Loucy (cell line): ENCODE results near the gene ANKRD16.

Experiments used
- H2AFZ ChIP-seq: fragments of 200-600 bp; sonication (generic); 2 replicates; pipeline ENCODE4 v1.6.0; 2016; ENCODE audit warnings: antibody characterized with exemption, mild to moderate bottlenecking, low read length, moderate library complexity
- H3F3A ChIP-seq: fragments of 200-600 bp; 2 replicates; pipeline ENCODE4 v1.6.0; 2016; ENCODE audit warnings: antibody characterized with exemption, low read depth, mild to moderate bottlenecking
- H3K27me3 ChIP-seq: fragments of 200-600 bp; sonication (generic); 2 replicates; pipeline ENCODE4 v1.6.1; 2014; ENCODE audit warnings: low read length, mild to moderate bottlenecking; ENCODE audit not compliant: insufficient read depth, poor library complexity, severe bottlenecking
- H3K36me3 ChIP-seq: fragments of 200-600 bp; sonication (generic); 2 replicates; pipeline ENCODE4 v1.6.1; 2016; ENCODE audit warnings: low read length; ENCODE audit not compliant: insufficient read depth
- H3K4me1 ChIP-seq: fragments of 200-600 bp; sonication (generic); 2 replicates; pipeline ENCODE4 v1.5.1; 2014; ENCODE audit warnings: low read length, mild to moderate bottlenecking; ENCODE audit not compliant: insufficient read depth, poor library complexity, severe bottlenecking
- H3K4me2 ChIP-seq: fragments of 200-600 bp; sonication (generic); 2 replicates; pipeline ENCODE4 v1.6.0; 2014; ENCODE audit warnings: antibody characterized with exemption, low read length, low read depth, mild to moderate bottlenecking; ENCODE audit not compliant: poor library complexity, severe bottlenecking
- H3K4me3 ChIP-seq: fragments of 200-600 bp; sonication (generic); 2 replicates; pipeline ENCODE4 v1.5.1; 2014; ENCODE audit warnings: low read length, mild to moderate bottlenecking, mixed read lengths; ENCODE audit not compliant: poor library complexity, severe bottlenecking
- H3K79me2 ChIP-seq: fragments of 200-600 bp; sonication (generic); 2 replicates; pipeline ENCODE4 v1.6.1; 2014; ENCODE audit warnings: low read length; ENCODE audit not compliant: insufficient read depth
- H3K9ac ChIP-seq: fragments of 200-600 bp; sonication (generic); 2 replicates; pipeline ENCODE4 v1.6.0; 2014; ENCODE audit warnings: mild to moderate bottlenecking, low read depth, low read length, moderate library complexity; ENCODE audit not compliant: poor library complexity, severe bottlenecking
- H3K9me2 ChIP-seq: fragments of 200-600 bp; sonication (generic); replicated peaks from 2 replicates; pipeline ENCODE4 v1.6.1; 2016; ENCODE audit warnings: low read depth, low read length, mixed read lengths
- H3K9me3 ChIP-seq: fragments of 200-600 bp; sonication (generic); 2 replicates; pipeline ENCODE4 v1.6.1; 2014; ENCODE audit warnings: mild to moderate bottlenecking, antibody characterized with exemption, low read length, low read depth; ENCODE audit not compliant: insufficient read depth
- H4K20me1 ChIP-seq: fragments of 200-600 bp; sonication (generic); 2 replicates; pipeline ENCODE4 v1.6.0; 2014; ENCODE audit warnings: antibody characterized with exemption, low read length, mild to moderate bottlenecking; ENCODE audit not compliant: insufficient read depth, poor library complexity, severe bottlenecking
- EZH2phosphoT487 ChIP-seq: fragments of 200-600 bp; IDR thresholded peaks from 2 replicates; pipeline ENCODE4 v1.6.1; 2018; ENCODE audit warnings: antibody characterized with exemption, mild to moderate bottlenecking, moderate library complexity, borderline replicate concordance
- TF ChIP-seq, protein P1 (sequence below): fragments of 200-600 bp; sonication (generic); conservative IDR thresholded peaks from 2 replicates; pipeline ENCODE4 v1.5.1; 2014; ENCODE audit warnings: mild to moderate bottlenecking, antibody characterized with exemption, low read length

ANKRD16 gene

DNA sequence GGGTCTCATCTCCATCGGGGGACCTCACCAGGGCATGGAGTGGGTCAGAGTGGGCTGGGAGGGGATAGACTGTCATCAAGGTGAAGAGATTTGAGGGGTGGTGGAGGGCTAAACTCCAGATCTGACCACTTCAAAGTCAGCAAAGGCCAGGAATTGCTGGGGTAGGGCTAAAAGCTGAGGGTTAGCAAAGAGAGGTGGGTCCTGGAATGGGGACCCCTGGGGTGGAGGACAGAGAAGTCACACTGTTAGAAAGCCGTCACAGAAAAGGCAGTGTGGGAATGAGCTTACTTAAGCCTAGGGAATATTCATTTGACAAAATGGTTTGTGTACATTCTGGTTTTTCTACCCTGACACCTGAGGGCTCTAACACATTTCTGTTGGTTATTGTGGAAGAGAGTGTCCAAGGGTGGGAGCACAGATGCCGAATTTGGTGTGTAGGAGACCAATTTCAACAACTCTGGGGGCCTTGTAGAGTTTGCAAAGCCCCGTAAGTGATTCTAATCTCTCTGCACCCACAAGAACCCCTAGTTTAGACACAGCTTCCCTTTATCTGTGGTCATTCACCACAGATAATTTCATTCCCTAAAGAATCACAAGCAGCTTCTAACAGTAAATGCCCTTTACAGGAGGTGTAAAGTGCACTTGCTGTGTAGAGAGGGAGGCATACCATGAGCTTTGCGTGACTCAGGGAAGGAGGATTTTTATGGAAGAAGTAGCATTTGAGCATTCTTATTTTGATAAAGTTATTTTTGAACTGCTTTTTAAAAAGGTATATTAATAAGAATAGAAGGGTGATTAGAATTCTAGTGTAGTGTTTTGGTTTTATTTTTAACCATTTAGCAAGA is 6.7 kb upstream of the ANKRD16 start:
- no peak overlapping the region for H3K4me2 ChIP-seq
- H4K20me1 ChIP-seq: peaks cover 19% of the 10 kb centered on the region
- peaks cover 3% of the 10 kb centered on the region; the same call in 1 of the 2 replicates for H3K9me3 ChIP-seq
- H3K27me3 ChIP-seq: no peaks in the 10 kb centered on the region
- H2AFZ ChIP-seq: no peak overlapping the region
- no peaks in the 10 kb centered on the region for H3F3A ChIP-seq
- no peak overlapping the region for H3K9ac ChIP-seq
- TF ChIP-seq, protein P1, sequence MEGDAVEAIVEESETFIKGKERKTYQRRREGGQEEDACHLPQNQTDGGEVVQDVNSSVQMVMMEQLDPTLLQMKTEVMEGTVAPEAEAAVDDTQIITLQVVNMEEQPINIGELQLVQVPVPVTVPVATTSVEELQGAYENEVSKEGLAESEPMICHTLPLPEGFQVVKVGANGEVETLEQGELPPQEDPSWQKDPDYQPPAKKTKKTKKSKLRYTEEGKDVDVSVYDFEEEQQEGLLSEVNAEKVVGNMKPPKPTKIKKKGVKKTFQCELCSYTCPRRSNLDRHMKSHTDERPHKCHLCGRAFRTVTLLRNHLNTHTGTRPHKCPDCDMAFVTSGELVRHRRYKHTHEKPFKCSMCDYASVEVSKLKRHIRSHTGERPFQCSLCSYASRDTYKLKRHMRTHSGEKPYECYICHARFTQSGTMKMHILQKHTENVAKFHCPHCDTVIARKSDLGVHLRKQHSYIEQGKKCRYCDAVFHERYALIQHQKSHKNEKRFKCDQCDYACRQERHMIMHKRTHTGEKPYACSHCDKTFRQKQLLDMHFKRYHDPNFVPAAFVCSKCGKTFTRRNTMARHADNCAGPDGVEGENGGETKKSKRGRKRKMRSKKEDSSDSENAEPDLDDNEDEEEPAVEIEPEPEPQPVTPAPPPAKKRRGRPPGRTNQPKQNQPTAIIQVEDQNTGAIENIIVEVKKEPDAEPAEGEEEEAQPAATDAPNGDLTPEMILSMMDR: no peak
- TF ChIP-seq EZH2phosphoT487: no peak
- no peaks in the 10 kb centered on the region for H3K36me3 ChIP-seq
- H3K9me2 ChIP-seq: no peaks in the 10 kb centered on the region
- H3K4me1 ChIP-seq: peaks cover 23% of the 10 kb centered on the region
- H3K79me2 ChIP-seq: peaks cover 39% of the 10 kb centered on the region
- no peak overlapping the region for H3K4me3 ChIP-seq

DNA sequence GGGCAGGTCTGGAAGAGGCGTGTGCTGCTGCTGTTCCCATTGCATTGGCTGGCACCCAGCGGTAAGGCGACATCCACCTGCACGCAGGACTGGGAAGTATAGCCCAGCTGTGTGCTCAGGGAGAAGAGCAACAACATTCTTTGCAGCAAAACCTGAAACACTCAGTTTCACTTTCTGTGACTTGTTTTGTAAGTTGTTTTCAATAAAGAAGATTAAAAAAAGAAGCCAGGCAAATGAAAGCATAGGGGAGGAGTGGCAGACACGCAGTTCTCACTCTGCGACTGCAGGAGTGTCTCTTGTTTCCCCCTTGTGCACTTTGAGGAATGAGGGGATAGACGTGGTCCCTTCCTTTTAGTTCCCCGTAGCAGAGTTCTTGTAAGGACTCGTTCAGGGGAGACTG is 6.1 kb upstream of the ANKRD16 start:
- peaks cover 45% of the 10 kb centered on the region for H3K79me2 ChIP-seq

DNA sequence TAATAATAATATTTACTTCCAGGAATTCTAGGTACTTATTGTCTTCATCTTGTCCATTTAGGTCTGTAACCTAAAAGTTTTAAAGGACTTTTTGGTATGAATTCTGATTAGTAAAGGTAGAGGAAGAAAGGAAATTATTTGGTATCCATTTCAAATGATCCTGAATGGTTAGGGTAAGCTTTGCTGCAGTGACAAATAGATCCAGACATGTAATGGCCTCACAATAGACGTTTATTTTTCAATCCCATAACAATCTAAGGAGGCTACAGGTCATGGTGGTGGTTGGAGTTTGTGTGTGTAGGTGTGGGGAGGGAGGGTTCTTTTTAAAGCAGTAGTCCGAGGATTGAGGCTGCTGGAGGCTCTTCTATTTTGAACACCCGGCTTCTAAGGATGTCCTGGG is 5.7 kb upstream of the ANKRD16 start:
- TF ChIP-seq, protein P1: no peak
- no peak for TF ChIP-seq EZH2phosphoT487
- H3K79me2 ChIP-seq: peaks cover 50% of the 10 kb centered on the region

More for the DNA sequence above, 6.1 kb upstream of the ANKRD16 start:
- no peak overlapping the region for H3K9ac ChIP-seq
- no peak overlapping the region for H3K4me2 ChIP-seq
- no peaks in the 10 kb centered on the region for H3K9me2 ChIP-seq
- peaks cover 24% of the 10 kb centered on the region for H4K20me1 ChIP-seq
- TF ChIP-seq, protein P1: no peak
- no peak for TF ChIP-seq EZH2phosphoT487
- peaks cover 30% of the 10 kb centered on the region for H3K4me1 ChIP-seq
- H3F3A ChIP-seq: no peaks in the 10 kb centered on the region
- no peak overlapping the region for H2AFZ ChIP-seq
- no peak overlapping the region for H3K4me3 ChIP-seq
- peaks cover 3% of the 10 kb centered on the region; the same call in 1 of the 2 replicates for H3K9me3 ChIP-seq
- H3K36me3 ChIP-seq: no peaks in the 10 kb centered on the region
- no peaks in the 10 kb centered on the region for H3K27me3 ChIP-seq

More for the DNA sequence above, 5.7 kb upstream of the ANKRD16 start:
- Histone ChIP-seq H3K4me2 (no peak overlapping the region), H3K9ac (no peak overlapping the region), H3K36me3 (no peaks in the 10 kb centered on the region), H3K4me3 (no peak overlapping the region), H2AFZ (no peak overlapping the region), H4K20me1 (peaks cover 28% of the 10 kb centered on the region), H3K9me2 (no peaks in the 10 kb centered on the region), H3F3A (no peaks in the 10 kb centered on the region), H3K27me3 (no peaks in the 10 kb centered on the region), H3K9me3 (peaks cover 3% of the 10 kb centered on the region; the same call in 1 of the 2 replicates), H3K4me1 (peaks cover 32% of the 10 kb centered on the region)
